ENCODE measurements around the gene MED27.

Gene MED27

GRCh38 chr9:131971482-131972074 lies 108.1 kb downstream of the MED27 start:
- no peak for DNase-seq (ENCODE audit: low read depth, low spot score)

- DNase-seq (ENCODE audit: low read depth, low spot score): no peak
These were observed 110.1 kb downstream of the MED27 start for GRCh38 chr9:131969469-131969989.

- DNase-seq (ENCODE audit: low read depth, low spot score): no peak
These were observed 111.0 kb downstream of the MED27 start for GRCh38 chr9:131968632-131969031.

- DNase-seq (ENCODE audit: low read depth, low spot score): no peak
These were observed 113.8 kb downstream of the MED27 start for GRCh38 chr9:131965841-131966240.

GRCh38 chr9:131965103-131965502 lies 114.6 kb downstream of the MED27 start:
- no peak for DNase-seq (ENCODE audit: low read depth, low spot score)

GRCh38 chr9:131963072-131964030 lies 116.3 kb downstream of the MED27 start:
- no peak for DNase-seq (ENCODE audit: low read depth, low spot score)

- no peak for DNase-seq (ENCODE audit: low read depth, low spot score)
These were observed 118.2 kb downstream of the MED27 start for GRCh38 chr9:131961496-131961880.

GRCh38 chr9:131960851-131961495 lies 118.7 kb downstream of the MED27 start:
- no peak for DNase-seq (ENCODE audit: low read depth, low spot score)

GRCh38 chr9:131960311-131960710 lies 119.4 kb downstream of the MED27 start:
- DNase-seq (ENCODE audit: low read depth, low spot score): no peak

- no peak for DNase-seq (ENCODE audit: low read depth, low spot score)
These were observed 119.8 kb downstream of the MED27 start for GRCh38 chr9:131959887-131960286.

- no peak for DNase-seq (ENCODE audit: low read depth, low spot score)
These were observed 120.6 kb downstream of the MED27 start for GRCh38 chr9:131959056-131959455.

GRCh38 chr9:131954299-131954698 lies 125.4 kb downstream of the MED27 start:
- DNase-seq (ENCODE audit: low read depth, low spot score): no peak

- no peak for DNase-seq (ENCODE audit: low read depth, low spot score)
These were observed 127.8 kb downstream of the MED27 start for GRCh38 chr9:131951905-131952304.

GRCh38 chr9:131951155-131951554 lies 128.5 kb downstream of the MED27 start:
- no peak for DNase-seq (ENCODE audit: low read depth, low spot score)

- DNase-seq (ENCODE audit: low read depth, low spot score): no peak
These were observed 129.2 kb downstream of the MED27 start for GRCh38 chr9:131950487-131950886.

- no peak for DNase-seq (ENCODE audit: low read depth, low spot score)
These were observed 133.5 kb downstream of the MED27 start for GRCh38 chr9:131946180-131946579.

- DNase-seq (ENCODE audit: low read depth, low spot score): no peak
These were observed 136.3 kb downstream of the MED27 start for GRCh38 chr9:131943351-131943841.

GRCh38 chr9:131942146-131942720 lies 137.4 kb downstream of the MED27 start:
- DNase-seq (ENCODE audit: low read depth, low spot score): no peak

- DNase-seq (ENCODE audit: low read depth, low spot score): no peak
These were observed 142.2 kb downstream of the MED27 start for GRCh38 chr9:131937451-131937850.

GRCh38 chr9:131936929-131937328 lies 142.7 kb downstream of the MED27 start:
- no peak for DNase-seq (ENCODE audit: low read depth, low spot score)

GRCh38 chr9:131934673-131935072 lies 145.0 kb downstream of the MED27 start:
- no peak for DNase-seq (ENCODE audit: low read depth, low spot score)

GRCh38 chr9:131927091-131927490 lies 152.6 kb downstream of the MED27 start:
- no peak for DNase-seq (ENCODE audit: low read depth, low spot score)

All from activated naive CD8-positive, alpha-beta T cell treated with anti-CD3 and anti-CD28 coated beads, Interleukin-2, amount 50 U/mL, for 16 hours (primary cell).